Rectal smooth muscle tissue (tissue), 1 donor: ENCODE data around the gene LSP1.
A peak's percentile ranks its signal among the peaks of the same experiment; 100 is the strongest.
"Not testable (repeated sequence)": the region's sequence is repeated elsewhere in the genome, so short reads cannot be mapped to it uniquely, and the experiment has no call there.

Source experiments
- H3K27ac ChIP-seq: one replicate; pipeline ENCODE4 v1.7.0; 2013; ENCODE audit warnings: low read depth, low read length, inconsistent platforms
- H3K27me3 ChIP-seq: one replicate; pipeline ENCODE4 v1.7.0; 2013; ENCODE audit warnings: low read length; ENCODE audit not compliant: control insufficient read depth, insufficient read depth
- H3K36me3 ChIP-seq: one replicate; pipeline ENCODE4 v1.7.0; 2013; ENCODE audit warnings: low read length; ENCODE audit not compliant: control insufficient read depth, insufficient read depth
- H3K4me1 ChIP-seq: one replicate; pipeline ENCODE4 v1.7.0; 2013; ENCODE audit warnings: low read length; ENCODE audit not compliant: control insufficient read depth, insufficient read depth
- H3K4me3 ChIP-seq: one replicate; pipeline ENCODE4 v1.7.0; 2013; ENCODE audit warnings: low read length
- H3K9ac ChIP-seq: one replicate; pipeline ENCODE4 v1.7.0; 2013; ENCODE audit warnings: low read length

Gene LSP1

DNA sequence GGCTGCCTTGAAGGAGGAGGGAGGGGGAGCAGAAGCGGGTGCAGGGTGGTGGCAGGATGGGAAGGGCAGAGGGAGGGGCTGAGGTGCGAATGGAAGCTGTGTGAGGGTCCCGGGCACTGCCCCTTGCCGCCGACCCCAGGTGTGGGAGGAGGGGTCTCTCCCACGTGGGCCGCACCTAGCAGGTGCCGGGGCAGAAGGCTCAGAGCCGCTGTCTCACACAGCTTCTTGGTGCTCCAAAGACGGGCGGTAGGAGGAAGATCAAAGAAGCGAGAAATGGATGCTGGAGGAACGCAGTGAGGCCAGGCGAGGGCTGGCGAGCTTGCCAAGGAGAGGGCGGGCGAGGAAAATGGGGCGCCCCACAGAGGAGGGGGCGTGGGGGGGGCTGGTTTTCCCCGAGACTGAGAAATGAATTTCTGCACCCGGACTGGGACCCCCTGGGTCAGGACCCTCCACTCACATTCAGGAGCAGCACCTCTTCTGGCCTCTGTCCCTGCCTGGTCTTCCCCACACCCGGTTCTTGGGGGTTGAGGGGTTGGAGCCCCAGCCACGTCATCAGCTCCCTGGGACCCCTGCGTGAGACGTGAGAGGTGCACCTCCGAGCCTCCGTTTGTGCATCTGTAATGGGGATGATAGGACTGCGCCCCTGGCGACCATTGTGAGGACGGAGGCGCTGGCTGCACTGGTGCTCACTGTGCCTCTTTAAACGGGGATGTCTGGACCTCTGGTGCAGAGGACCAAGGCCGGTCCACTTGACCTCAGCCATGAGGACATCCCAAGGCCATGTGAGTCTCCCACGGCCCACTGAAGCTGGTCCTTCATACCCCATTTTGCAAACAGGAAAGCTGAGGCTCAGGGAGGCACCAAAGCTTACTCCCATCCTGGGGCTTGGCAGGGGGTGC lies 16.8 kb downstream of the LSP1 start:
- peaks cover 6% of the 10 kb centered on the region for H3K4me1 ChIP-seq
- H3K27me3 ChIP-seq = peaks cover 5% of the 10 kb centered on the region
- H3K4me3 ChIP-seq = peak overlapping the region; percentile 37
- H3K9ac ChIP-seq = no peak overlapping the region
- no peak overlapping the region for H3K27ac ChIP-seq
- no peaks in the 10 kb centered on the region for H3K36me3 ChIP-seq

DNA sequence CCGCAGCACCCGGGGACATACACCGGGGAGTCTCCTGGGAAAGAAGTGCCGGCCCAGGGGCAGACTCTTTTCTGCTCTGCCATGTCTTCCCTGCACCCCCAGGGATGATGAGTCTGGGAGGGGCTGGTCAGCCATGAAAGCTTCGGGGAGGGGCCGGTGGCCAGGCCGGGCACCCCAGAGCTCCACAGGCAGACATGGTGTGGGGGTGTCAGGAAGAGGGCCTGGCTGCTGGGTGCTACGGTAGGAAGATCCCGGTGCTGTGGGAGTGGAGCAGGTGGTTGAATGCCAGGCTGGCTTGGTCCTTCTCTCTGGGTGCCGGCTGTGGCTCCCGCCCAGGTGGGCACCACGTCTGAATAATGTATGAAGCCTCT lies 17.4 kb downstream of the LSP1 start:
- peak overlapping the region; percentile 37 for H3K4me3 ChIP-seq
- H3K36me3 ChIP-seq = no peaks in the 10 kb centered on the region
- H3K4me1 ChIP-seq = peaks cover under 1% of the 10 kb centered on the region
- H3K9ac ChIP-seq = no peak overlapping the region
- peak overlapping the region; percentile 6 for H3K27ac ChIP-seq
- H3K27me3 ChIP-seq = peaks cover 5% of the 10 kb centered on the region

DNA sequence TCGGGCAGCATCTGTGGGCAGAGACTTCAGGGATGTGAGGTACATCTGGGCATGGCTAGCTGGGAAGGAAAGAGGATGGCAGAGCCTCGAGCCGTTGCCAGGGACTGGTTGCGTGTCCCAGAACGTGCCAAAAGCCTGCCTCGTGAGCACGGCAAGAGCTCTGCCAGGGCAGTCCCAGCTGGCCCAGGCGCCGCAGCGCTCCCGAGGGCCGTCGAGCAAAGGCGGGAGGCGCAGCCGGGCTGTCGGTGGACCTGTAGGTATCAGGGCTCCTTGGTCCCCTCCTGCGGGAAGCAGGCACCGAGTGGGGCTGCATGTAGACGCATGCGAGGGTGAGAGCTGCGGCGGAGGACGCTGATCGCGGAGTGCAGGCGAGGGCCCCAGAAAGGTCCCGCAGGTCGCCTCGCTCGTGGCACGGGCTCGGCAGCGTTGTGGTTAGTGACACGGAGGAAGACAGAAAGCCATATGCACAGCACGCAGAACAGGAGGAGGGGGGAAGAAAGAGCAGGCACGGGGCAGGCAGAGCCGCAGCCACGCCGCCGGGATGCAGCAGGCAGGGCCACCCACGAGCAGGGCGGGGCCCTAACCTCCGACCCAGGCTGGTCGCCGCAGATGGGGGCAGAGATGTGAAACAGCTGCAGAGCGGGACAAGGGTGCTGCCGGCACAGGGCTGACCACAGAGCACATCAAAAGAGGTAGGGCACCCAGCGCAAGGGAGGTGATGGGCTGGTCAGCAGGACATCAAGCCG lies 18.0 kb downstream of the LSP1 start:
- H3K27me3 ChIP-seq = peaks cover 5% of the 10 kb centered on the region
- peak overlapping the region; percentile 6 for H3K27ac ChIP-seq
- H3K9ac ChIP-seq = no peak overlapping the region
- H3K4me1 ChIP-seq = no peaks in the 10 kb centered on the region
- H3K36me3 ChIP-seq = no peaks in the 10 kb centered on the region
- H3K4me3 ChIP-seq = peak overlapping the region; percentile 25

DNA sequence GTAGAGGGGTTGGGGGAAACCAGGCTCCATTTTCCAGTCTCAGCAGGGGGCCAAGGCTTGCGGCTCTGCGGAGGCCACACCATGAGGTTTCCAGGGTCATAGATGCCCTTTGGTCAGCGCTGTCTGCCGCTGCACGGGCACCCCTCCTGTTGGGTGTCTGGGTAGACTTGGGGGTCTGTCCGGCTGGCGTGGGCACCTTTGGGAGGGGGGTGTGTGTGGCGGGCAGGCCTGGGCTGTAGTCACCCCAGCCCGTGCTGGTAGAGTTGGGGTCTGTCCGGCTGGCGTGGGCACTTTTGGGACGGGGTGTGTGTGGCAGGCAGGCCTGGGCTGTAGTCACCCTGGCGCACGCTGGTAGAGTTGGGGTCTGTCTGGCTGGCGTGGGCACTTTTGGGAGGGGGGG lies 18.6 kb downstream of the LSP1 start:
- no peak overlapping the region for H3K9ac ChIP-seq
- H3K4me1 ChIP-seq = peaks cover 4% of the 10 kb centered on the region
- peak overlapping the region; percentile 25 for H3K4me3 ChIP-seq
- H3K36me3 ChIP-seq = no peaks in the 10 kb centered on the region
- H3K27ac ChIP-seq = no peak overlapping the region
- H3K27me3 ChIP-seq = peaks cover 7% of the 10 kb centered on the region

DNA sequence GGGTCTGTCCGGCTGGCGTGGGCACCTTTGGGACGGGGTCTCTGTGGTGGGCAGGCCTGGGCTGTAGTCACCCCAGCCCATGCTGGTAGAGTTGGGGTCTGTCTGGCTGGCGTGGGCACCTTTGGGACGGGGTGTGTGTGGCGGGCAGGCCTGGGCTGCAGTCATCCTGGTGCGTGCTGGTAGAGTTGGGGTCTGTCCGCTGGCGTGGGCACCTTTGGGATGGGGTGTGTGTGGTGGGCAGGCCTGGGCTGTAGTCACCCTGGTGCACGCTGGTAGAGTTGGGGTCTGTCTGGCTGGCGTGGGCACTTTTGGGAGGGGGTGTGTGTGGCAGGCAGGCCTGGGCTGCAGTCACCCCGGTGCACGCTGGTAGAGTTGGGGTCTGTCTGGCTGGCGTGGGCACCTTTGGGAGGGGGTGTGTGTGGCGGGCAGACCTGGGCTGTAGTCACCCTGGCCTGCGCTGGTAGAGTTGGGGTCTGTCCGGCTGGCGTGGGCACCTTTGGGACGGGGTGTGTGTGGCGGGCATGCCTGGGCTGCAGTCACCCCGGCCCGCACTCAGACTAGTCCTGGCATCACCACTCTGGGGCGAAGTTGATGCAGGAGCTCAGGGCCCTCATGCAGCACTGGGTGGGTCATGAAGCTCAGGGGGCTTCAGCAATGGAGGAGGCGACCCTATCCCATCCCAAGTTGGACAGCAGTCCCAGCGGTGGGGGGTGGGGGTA lies 19.5 kb downstream of the LSP1 start:
- Histone ChIP-seq H3K4me3 (peak overlapping the region; percentile 13), H3K36me3 (no peaks in the 10 kb centered on the region), H3K4me1 (peaks cover 8% of the 10 kb centered on the region), H3K27me3 (peaks cover 9% of the 10 kb centered on the region), H3K9ac (no peak overlapping the region), H3K27ac (no peak overlapping the region)

DNA sequence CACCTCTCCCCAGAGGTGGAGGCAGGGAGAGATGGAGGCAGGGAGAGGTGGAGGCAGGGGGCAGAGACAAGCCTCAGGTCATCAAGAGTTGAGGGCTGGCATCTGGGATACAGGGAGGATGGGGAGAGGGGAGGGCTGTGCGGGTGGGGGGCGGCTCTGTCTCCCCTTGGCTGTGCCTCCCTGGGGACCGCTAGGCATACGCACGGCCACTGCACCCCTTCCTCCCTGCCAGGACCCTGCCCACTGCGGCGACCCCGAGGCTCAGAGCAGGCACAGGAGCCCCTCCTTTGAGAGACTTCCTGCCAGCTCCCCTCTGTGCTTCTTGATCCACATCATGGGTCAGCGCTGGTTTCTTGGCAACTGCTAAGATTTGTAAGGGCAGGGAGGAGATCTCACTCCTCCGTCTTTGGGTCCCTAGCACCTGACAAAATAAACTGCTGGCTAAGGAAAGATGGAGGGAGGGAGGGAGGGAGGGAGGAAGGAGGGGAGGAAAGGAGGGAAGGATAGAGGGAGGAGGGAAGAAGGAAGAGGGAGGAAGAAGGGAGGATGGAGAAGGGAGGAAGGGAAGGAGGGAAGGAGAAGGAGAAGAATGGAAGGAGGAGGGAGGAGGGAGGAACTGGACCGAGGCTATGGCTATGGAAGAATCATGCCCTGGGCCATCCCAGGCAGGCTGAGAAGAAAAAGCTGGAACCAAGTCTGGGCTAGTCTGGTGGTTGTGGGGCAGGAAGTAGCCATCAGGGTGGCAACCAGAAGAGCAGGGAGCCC lies 20.3 kb downstream of the LSP1 start:
- H3K27me3 ChIP-seq = peaks cover 9% of the 10 kb centered on the region
- H3K27ac ChIP-seq = peak overlapping the region; percentile 30
- no peaks in the 10 kb centered on the region for H3K36me3 ChIP-seq
- no peak overlapping the region for H3K4me3 ChIP-seq
- no peak overlapping the region for H3K9ac ChIP-seq
- peaks cover 9% of the 10 kb centered on the region for H3K4me1 ChIP-seq

DNA sequence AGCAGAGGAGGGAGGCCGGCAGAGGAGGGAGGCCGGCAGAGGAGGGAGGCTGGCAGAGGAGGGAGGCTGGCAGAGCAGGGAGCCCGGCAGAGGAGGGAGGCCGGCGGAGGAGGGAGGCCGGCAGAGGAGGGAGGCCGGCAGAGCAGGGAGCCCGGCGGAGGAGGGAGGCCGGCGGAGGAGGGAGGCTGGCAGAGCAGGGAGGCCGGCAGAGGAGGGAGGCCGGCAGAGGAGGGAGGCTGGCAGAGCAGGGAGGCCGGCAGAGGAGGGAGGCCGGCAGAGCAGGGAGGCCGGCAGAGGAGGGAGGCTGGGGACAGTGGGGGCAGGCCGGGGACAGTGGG lies 20.9 kb downstream of the LSP1 start:
- H3K9ac ChIP-seq, H3K36me3 ChIP-seq, H3K27me3 ChIP-seq, H3K4me1 ChIP-seq, H3K4me3 ChIP-seq: not testable (repeated sequence)
- H3K27ac ChIP-seq = peak overlapping the region; percentile 30

DNA sequence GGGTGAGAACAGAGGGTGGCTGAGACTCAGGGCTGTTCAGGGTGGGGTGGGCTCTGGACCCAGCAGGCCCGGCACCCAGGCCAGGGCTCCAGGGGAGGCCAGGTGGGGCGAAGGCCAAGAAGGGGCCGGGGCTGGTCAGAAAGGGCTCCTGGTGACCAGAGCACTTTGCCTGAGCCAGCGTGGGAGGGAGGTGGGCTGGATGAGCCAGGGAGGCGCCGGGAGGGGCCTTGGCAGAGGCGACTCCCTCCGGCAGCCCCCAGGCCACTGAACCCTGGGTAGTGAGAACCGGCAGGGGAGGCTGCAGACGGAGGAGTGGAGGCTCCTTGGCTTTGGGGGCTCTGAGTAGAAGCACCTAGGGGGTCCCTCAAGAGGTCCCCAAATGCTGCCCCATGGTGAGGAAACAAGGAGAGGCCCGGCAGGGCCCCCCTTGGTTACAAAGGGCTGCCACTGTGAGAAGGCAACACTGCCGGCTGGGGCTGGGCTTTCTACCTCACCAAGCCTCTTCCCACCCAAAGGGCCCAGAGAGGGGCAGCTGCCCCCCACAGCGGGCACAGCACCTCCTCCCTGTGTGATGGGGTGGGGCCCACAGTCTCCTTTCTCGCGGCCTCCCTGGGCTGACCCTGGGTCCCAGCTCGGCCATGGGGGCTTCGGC lies 21.7 kb downstream of the LSP1 start:
- not testable (repeated sequence) for H3K27me3 ChIP-seq, H3K4me1 ChIP-seq, H3K4me3 ChIP-seq, H3K9ac ChIP-seq, H3K36me3 ChIP-seq
- peak overlapping the region; percentile 8 for H3K27ac ChIP-seq

DNA sequence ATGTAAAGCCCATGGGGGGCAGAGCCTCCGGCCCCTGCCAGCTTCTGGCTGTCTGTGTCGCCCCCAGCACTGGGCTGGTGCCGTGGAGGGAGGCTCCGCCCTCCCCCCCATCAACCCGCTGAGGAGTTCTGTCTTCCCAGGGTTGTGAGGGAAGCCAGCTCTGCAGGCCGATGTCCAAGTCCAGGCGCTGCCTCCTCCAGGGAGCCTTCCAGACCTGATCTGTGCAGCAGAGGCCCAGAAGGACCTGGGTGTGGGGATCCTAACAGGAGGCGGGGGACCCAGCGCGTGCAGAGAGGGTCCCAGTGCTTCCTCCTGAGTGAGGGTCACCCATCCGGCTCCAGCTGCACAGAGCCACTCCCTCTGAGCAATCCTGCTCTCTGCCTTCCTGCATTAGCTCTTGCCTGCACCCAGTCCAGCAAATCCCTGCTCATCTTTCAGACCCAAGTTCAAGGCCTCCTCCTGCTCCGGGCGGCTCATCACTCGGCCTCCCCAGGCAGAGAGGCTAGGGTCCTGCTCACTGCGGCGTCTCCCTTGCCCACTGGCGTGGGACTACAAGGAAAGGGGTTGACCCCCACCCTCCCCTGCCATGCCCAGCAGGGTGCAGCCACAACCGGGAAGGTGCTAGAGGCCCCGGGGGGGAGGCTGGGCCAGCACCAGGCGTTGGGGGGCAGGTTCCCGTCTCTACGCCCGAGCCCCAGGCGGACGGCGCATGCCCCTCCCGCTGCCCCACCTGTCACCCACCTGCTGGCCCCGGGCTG lies 22.4 kb downstream of the LSP1 start:
- no peaks in the 10 kb centered on the region for H3K36me3 ChIP-seq
- no peak overlapping the region for H3K27ac ChIP-seq
- peaks cover 8% of the 10 kb centered on the region for H3K27me3 ChIP-seq
- peaks cover 9% of the 10 kb centered on the region for H3K4me1 ChIP-seq
- no peak overlapping the region for H3K9ac ChIP-seq
- no peak overlapping the region for H3K4me3 ChIP-seq

DNA sequence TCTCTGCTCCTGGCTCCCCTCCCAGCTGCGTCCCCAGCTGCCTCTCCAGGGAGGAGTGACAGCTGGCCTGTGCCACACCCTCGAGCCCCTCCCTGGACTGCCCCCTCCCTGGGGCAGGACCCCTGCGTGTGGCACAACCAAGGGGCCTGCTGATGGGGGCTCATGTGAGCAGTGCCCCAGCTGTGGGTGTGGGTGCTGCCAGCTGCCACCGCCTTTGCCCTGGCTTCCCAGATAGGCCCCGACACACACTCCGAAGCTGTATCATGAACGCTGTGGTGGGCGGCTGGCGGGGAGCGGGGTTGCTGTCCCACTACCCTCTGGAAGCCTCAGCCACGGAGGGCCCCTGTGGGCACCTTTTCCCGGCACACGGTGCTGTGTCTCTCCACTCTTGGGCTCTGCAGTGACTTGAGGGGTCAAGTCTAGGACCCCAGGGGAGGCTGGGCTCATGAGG lies 23.0 kb downstream of the LSP1 start:
- not testable (repeated sequence) for H3K9ac ChIP-seq, H3K27me3 ChIP-seq, H3K36me3 ChIP-seq, H3K4me3 ChIP-seq
- H3K4me1 ChIP-seq = peaks cover 12% of the 10 kb centered on the region
- H3K27ac ChIP-seq = peak overlapping the region; percentile 15

DNA sequence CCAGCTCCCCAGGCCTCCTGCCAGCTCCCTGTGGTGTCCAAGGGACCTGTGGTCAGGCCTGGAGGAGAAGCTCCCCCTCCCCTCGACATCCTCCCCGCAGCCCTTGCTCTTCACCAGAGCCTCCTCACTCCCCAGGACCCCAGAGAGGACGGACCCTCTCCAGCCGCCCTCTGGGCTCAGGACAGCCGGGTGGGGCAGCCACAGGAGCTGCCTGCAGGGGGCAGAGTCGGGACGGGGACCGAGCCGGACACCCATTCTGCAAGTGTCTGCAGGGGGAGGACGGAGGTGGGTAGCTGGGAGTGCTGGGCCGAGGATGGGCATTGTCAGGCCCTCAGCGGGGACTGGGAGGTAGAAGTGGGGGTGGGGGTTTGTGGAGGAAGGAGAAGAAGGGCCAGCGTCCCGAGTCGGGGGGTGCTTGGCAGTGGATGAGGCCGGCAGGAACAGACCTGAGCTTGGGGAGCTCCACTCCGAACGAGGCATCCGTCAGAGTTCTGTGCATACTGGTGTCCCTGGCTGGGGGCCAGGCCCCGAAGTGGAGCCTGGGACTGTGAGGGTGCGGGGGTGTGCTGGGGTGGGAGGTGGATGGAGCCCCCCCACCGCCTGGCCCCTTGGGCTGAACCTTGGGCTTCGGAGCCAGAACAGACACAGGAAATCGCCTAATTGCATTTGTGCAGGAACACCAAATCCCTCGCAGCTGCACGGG lies 23.6 kb downstream of the LSP1 start:
- peaks cover 15% of the 10 kb centered on the region for H3K4me1 ChIP-seq
- H3K9ac ChIP-seq = no peak overlapping the region
- H3K4me3 ChIP-seq = peak overlapping the region; percentile 46
- H3K36me3 ChIP-seq = no peaks in the 10 kb centered on the region
- H3K27me3 ChIP-seq = peaks cover 4% of the 10 kb centered on the region
- H3K27ac ChIP-seq = peak overlapping the region; percentile 15
